Activated effector memory CD4-positive, alpha-beta T cell treated with anti-CD3 and anti-CD28 coated beads, Interleukin-2, amount 50 U/mL, for 16 hours (primary cell): ENCODE results near the gene LCTL.
A peak's percentile ranks its signal among the peaks of the same experiment; 100 is the strongest.

Experiments
- DNase-seq: peaks from one replicate; pipeline ENCODE4 v3.0.0-alpha.2; 2020

LCTL gene

GRCh38 chr15:66565741-66566144 lies at the start of gene LCTL:
TSS of gene LCTL (minus strand) at chr15:66565998. CDS start at chr15:66565365, 633 bp downstream.
- no peak for DNase-seq

GRCh38 chr15:66614951-66615760 lies 49.4 kb upstream of the LCTL start:
- no peak for DNase-seq

- no peak for DNase-seq
Observed at GRCh38 chr15:66614456-66614855, 48.7 kb upstream of the LCTL start.

GRCh38 chr15:66613743-66614142 lies 47.9 kb upstream of the LCTL start:
- DNase-seq = no peak

- DNase-seq = no peak
Observed at GRCh38 chr15:66611257-66612053, 45.7 kb upstream of the LCTL start.

GRCh38 chr15:66609876-66610275 lies 44.1 kb upstream of the LCTL start:
- no peak for DNase-seq

- no peak for DNase-seq
Observed at GRCh38 chr15:66608881-66609280, 43.1 kb upstream of the LCTL start.

GRCh38 chr15:66608159-66608558 lies 42.4 kb upstream of the LCTL start:
- no peak for DNase-seq

- DNase-seq = peak; percentile 86
Observed at GRCh38 chr15:66603301-66604179, 37.7 kb upstream of the LCTL start.

- no peak for DNase-seq
Observed at GRCh38 chr15:66601521-66601920, 35.7 kb upstream of the LCTL start.

- no peak for DNase-seq
Observed at GRCh38 chr15:66600240-66600627, 34.4 kb upstream of the LCTL start.

GRCh38 chr15:66599536-66600239 lies 33.9 kb upstream of the LCTL start:
- no peak for DNase-seq

GRCh38 chr15:66598095-66598815 lies 32.5 kb upstream of the LCTL start:
- no peak for DNase-seq

GRCh38 chr15:66595931-66596545 lies 30.2 kb upstream of the LCTL start:
- DNase-seq = no peak

GRCh38 chr15:66595332-66595731 lies 29.5 kb upstream of the LCTL start:
- DNase-seq = no peak

- no peak for DNase-seq
Observed at GRCh38 chr15:66594836-66595235, 29.0 kb upstream of the LCTL start.

- DNase-seq = no peak
Observed at GRCh38 chr15:66594344-66594743, 28.5 kb upstream of the LCTL start.

GRCh38 chr15:66593219-66593780 lies 27.5 kb upstream of the LCTL start:
- DNase-seq = no peak

GRCh38 chr15:66592505-66593218 lies 26.9 kb upstream of the LCTL start:
- no peak for DNase-seq

GRCh38 chr15:66591322-66591862 lies 25.6 kb upstream of the LCTL start:
- DNase-seq = no peak
